Nucleus accumbens (tissue), 56 donors: ENCODE data around the gene RFX1.
"Not testable (repeated sequence)": the region's sequence is repeated elsewhere in the genome, so short reads cannot be mapped to it uniquely, and the experiment has no call there.

Source experiments
- DNase-seq, 56 donors: peaks; one replicate each; lab custom pipeline; 2025; lab: John Stamatoyannopoulos, UW

Gene RFX1

GRCh38 chr19:13981467-13981866, 24.7 kb downstream of the RFX1 start:
- DNase-seq: peak in 1 of 56 donors; percentile 10

GRCh38 chr19:13981021-13981420, 25.1 kb downstream of the RFX1 start:
- DNase-seq: no peak

- DNase-seq: peak in 1 of 56 donors; percentile 14
Measured at GRCh38 chr19:13980340-13980739, 25.8 kb downstream of the RFX1 start.

GRCh38 chr19:13979686-13980085, 26.4 kb downstream of the RFX1 start:
- DNase-seq: no peak

GRCh38 chr19:13979244-13979615, 26.9 kb downstream of the RFX1 start:
- no peak for DNase-seq

- DNase-seq: peak in 24 of 56 donors; percentile 4 to 68 (median 24)
Measured at GRCh38 chr19:13978351-13979243, 27.5 kb downstream of the RFX1 start.

GRCh38 chr19:13977803-13978202, 28.3 kb downstream of the RFX1 start:
- no peak for DNase-seq

GRCh38 chr19:13976446-13976845, 29.7 kb downstream of the RFX1 start:
- DNase-seq: no peak

GRCh38 chr19:13975870-13976269, 30.2 kb downstream of the RFX1 start:
- no peak for DNase-seq

- DNase-seq: peak in 3 of 56 donors; percentile 21 to 42 (median 29)
Measured at GRCh38 chr19:13974073-13974472, 32.0 kb downstream of the RFX1 start.

GRCh38 chr19:13973479-13973878, 32.6 kb downstream of the RFX1 start:
- DNase-seq: not testable (repeated sequence)

GRCh38 chr19:13972368-13973155, 33.6 kb downstream of the RFX1 start:
- no peak for DNase-seq

- DNase-seq: not testable (repeated sequence)
Measured at GRCh38 chr19:13971868-13972267, 34.3 kb downstream of the RFX1 start.

GRCh38 chr19:13969897-13970296, 36.2 kb downstream of the RFX1 start:
- DNase-seq: no peak

GRCh38 chr19:13968999-13969398, 37.1 kb downstream of the RFX1 start:
- peak in 13 of 56 donors; percentile 7 to 61 (median 26) for DNase-seq

GRCh38 chr19:13968383-13968935, 37.7 kb downstream of the RFX1 start:
- no peak for DNase-seq

GRCh38 chr19:13967206-13967605, 38.9 kb downstream of the RFX1 start:
- not testable (repeated sequence) for DNase-seq

GRCh38 chr19:13966684-13967128, 39.4 kb downstream of the RFX1 start:
- DNase-seq: no peak

- no peak for DNase-seq
Measured at GRCh38 chr19:13965926-13966683, 40.0 kb downstream of the RFX1 start.

- no peak for DNase-seq
Measured at GRCh38 chr19:13965377-13965896, 40.7 kb downstream of the RFX1 start.
